ENCODE measurements around the gene ANKUB1.

ANKUB1 gene

DNA sequence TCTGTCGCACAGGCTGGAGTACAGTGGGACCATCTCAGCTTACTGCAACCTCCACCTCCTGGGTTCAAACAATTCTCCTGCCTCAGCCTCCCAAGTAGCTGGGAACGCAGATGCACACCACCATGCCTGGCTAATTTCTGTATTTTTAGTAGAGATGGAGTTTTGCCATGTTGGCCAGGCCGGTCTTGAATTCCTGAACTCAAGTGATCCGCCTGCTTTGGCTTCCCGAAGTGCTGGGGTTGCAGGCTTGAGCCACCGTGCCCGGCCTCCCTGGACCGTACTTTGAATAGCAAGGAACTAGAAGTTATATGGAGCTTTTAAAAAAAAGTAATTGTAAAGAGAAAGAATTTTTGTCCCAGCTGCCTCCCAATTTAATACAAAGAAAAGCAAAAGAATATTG lies 8.3 kb upstream of the ANKUB1 start:
- no peak overlapping the region for H3K27ac ChIP-seq (ENCODE audit: low read depth, low read length)
- no peaks in the 10 kb centered on the region for H3K9me2 ChIP-seq (replicated peaks; ENCODE audit: control insufficient read depth, low read length)
- H3K36me3 ChIP-seq (ENCODE audit: control insufficient read depth, low read length): no peaks in the 10 kb centered on the region
- peaks cover 3% of the 10 kb centered on the region; the same call in 1 of the 2 replicates for H3K4me1 ChIP-seq (ENCODE audit: control insufficient read depth, low read length)
- no peaks in the 10 kb centered on the region for H3K79me2 ChIP-seq (ENCODE audit: control insufficient read depth, low read length)
- no peak overlapping the region for H3K4me2 ChIP-seq (ENCODE audit: low read length)
- no peaks in the 10 kb centered on the region for H4K20me1 ChIP-seq (ENCODE audit: control insufficient read depth, insufficient read depth, low read depth, low read length)
- no peaks in the 10 kb centered on the region for H3F3A ChIP-seq (ENCODE audit: control insufficient read depth, insufficient read depth)
- no peak for TF ChIP-seq EZH2phosphoT487 (IDR thresholded peaks at IDR 0.05; ENCODE audit: borderline replicate concordance, low read length)
- no peak for TF ChIP-seq CTCF (IDR thresholded peaks at IDR 0.05; ENCODE audit: low read depth, low read length, poor library complexity, severe bottlenecking)
- no peak overlapping the region for H3K4me3 ChIP-seq (ENCODE audit: low read length)
- H3K27me3 ChIP-seq (ENCODE audit: control insufficient read depth, low read length): no peaks in the 10 kb centered on the region
- no peaks in the 10 kb centered on the region for H3K9me3 ChIP-seq (ENCODE audit: control insufficient read depth, insufficient read depth, low read length)

DNA sequence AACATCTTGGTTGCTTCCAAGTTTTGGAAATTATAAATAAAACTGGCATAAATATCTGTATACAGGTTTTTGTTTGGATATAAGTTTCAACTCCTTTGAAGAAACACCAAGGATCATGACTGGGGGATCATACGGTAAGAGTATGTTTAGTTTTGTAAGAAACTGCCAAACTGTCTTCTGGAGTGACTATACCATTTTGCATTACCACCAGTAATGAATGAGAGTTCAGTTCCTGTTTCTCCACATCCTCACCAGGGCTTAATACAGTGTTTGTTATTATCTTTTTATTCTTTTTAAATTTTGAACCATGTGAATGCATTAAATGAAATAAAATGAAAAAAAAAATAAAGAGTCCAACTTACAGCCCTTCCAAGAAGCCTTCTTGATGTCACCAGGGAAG lies 3.7 kb upstream of the ANKUB1 start:
- Histone ChIP-seq H3K27me3 (ENCODE audit: control insufficient read depth, low read length) (peaks cover 3% of the 10 kb centered on the region), H3K9me2 (replicated peaks; ENCODE audit: control insufficient read depth, low read length) (no peaks in the 10 kb centered on the region), H3K36me3 (ENCODE audit: control insufficient read depth, low read length) (no peaks in the 10 kb centered on the region), H3K4me1 (ENCODE audit: control insufficient read depth, low read length) (peaks cover 3% of the 10 kb centered on the region; the same call in 1 of the 2 replicates), H3F3A (ENCODE audit: control insufficient read depth, insufficient read depth) (no peaks in the 10 kb centered on the region), H3K27ac (ENCODE audit: low read depth, low read length) (no peak overlapping the region), H3K9me3 (ENCODE audit: control insufficient read depth, insufficient read depth, low read length) (no peaks in the 10 kb centered on the region), H3K4me3 (ENCODE audit: low read length) (no peak overlapping the region), H4K20me1 (ENCODE audit: control insufficient read depth, insufficient read depth, low read depth, low read length) (no peaks in the 10 kb centered on the region), H3K4me2 (ENCODE audit: low read length) (no peak overlapping the region), H3K79me2 (ENCODE audit: control insufficient read depth, low read length) (no peaks in the 10 kb centered on the region)
- TF ChIP-seq EZH2phosphoT487 (IDR thresholded peaks at IDR 0.05; ENCODE audit: borderline replicate concordance, low read length) (no peak), CTCF (IDR thresholded peaks at IDR 0.05; ENCODE audit: low read depth, low read length, poor library complexity, severe bottlenecking) (no peak)

DNA sequence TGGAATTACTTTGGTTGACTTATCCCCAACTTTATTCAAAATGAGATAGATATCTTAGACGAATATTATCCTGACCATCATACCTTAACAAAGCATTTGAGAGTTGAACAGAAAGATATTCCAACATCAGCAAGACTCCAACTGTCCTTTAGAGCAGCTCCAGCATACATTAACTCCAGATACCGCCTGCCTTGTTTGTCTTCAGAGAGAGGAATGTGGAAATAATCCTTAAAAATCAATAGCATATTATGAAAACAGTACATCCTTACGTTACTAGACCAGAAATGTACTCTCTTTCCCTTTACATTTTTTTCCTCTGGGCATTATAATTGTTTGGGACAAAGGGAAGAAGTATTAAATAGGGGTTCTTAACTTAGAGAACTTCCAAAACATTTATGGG lies 1.7 kb downstream of the ANKUB1 start:
- Histone ChIP-seq H3K79me2 (ENCODE audit: control insufficient read depth, low read length) (no peaks in the 10 kb centered on the region), H3K36me3 (ENCODE audit: control insufficient read depth, low read length) (no peaks in the 10 kb centered on the region), H3F3A (ENCODE audit: control insufficient read depth, insufficient read depth) (no peaks in the 10 kb centered on the region), H4K20me1 (ENCODE audit: control insufficient read depth, insufficient read depth, low read depth, low read length) (no peaks in the 10 kb centered on the region), H3K9me2 (replicated peaks; ENCODE audit: control insufficient read depth, low read length) (no peaks in the 10 kb centered on the region), H3K4me2 (ENCODE audit: low read length) (no peak overlapping the region), H3K9me3 (ENCODE audit: control insufficient read depth, insufficient read depth, low read length) (no peaks in the 10 kb centered on the region), H3K27ac (ENCODE audit: low read depth, low read length) (no peak overlapping the region), H3K4me3 (ENCODE audit: low read length) (no peak overlapping the region), H3K27me3 (ENCODE audit: control insufficient read depth, low read length) (peaks cover 8% of the 10 kb centered on the region), H3K4me1 (ENCODE audit: control insufficient read depth, low read length) (no peaks in the 10 kb centered on the region)
- no peak for TF ChIP-seq EZH2phosphoT487 (IDR thresholded peaks at IDR 0.05; ENCODE audit: borderline replicate concordance, low read length)
- no peak for TF ChIP-seq CTCF (IDR thresholded peaks at IDR 0.05; ENCODE audit: low read depth, low read length, poor library complexity, severe bottlenecking)

GRCh38 chr3:149790268-149790667 lies 2.1 kb downstream of the ANKUB1 start:
- Histone ChIP-seq H3K4me2 (ENCODE audit: low read length) (no peak overlapping the region), H3K4me1 (ENCODE audit: control insufficient read depth, low read length) (no peaks in the 10 kb centered on the region), H3K9me3 (ENCODE audit: control insufficient read depth, insufficient read depth, low read length) (no peaks in the 10 kb centered on the region), H3F3A (ENCODE audit: control insufficient read depth, insufficient read depth) (no peaks in the 10 kb centered on the region), H3K27me3 (ENCODE audit: control insufficient read depth, low read length) (peaks cover 8% of the 10 kb centered on the region), H3K27ac (ENCODE audit: low read depth, low read length) (no peak overlapping the region), H3K4me3 (ENCODE audit: low read length) (no peak overlapping the region), H3K9me2 (replicated peaks; ENCODE audit: control insufficient read depth, low read length) (no peaks in the 10 kb centered on the region), H3K36me3 (ENCODE audit: control insufficient read depth, low read length) (no peaks in the 10 kb centered on the region), H4K20me1 (ENCODE audit: control insufficient read depth, insufficient read depth, low read depth, low read length) (no peaks in the 10 kb centered on the region), H3K79me2 (ENCODE audit: control insufficient read depth, low read length) (no peaks in the 10 kb centered on the region)
- TF ChIP-seq CTCF (IDR thresholded peaks at IDR 0.05; ENCODE audit: low read depth, low read length, poor library complexity, severe bottlenecking): no peak
- TF ChIP-seq EZH2phosphoT487 (IDR thresholded peaks at IDR 0.05; ENCODE audit: borderline replicate concordance, low read length): no peak

Data from DOHH2 (cell line).